NCI-H2171 treated with DMSO at 0.1 percent for 48 hours (cell line): ENCODE measurements around the gene SRGAP3.

Experiments
- DNase-seq: peaks from one replicate; lab custom pipeline; 2025; lab: John Stamatoyannopoulos, UW

The SRGAP3 gene

DNA sequence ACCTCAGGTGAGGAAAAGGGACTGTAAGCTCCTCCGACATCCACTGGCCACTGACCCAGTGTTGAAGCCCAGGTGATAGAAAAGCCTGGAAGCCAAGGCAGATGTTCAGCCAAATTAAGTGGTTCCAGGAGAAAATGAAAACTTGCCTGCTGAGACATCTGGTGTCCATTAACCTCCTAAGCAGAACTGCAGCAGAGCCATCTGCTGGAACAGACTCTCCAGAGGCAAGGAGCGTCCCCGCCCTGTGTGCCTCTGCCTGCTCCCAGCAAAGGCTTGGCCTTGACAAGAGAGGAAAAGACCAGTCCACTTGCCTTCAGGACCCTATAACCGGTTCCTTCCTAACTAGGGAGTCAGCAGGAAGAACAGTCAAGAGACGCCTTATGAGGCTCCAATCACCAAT is 48.2 kb downstream of the SRGAP3 start:
- peak; percentile 76 for DNase-seq

DNA sequence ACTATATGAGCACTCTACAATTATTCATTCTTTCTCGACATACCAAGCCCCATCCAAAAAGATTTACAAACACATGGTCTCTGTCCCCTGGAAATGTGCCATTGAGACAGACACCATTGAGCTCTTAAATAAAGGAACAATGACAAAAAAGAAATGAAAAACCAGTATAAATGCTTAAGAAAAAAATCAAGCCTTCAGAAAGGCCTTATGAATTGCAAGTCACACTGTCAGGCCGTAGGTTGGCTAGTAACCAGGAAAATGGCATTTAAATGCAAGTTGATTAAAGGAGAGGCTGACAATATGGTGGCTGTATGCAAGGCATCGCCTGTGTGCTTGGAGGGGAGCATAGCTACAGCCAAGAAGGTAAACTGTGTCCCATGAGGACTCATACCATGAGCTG is 49.7 kb downstream of the SRGAP3 start:
- no peak for DNase-seq

DNA sequence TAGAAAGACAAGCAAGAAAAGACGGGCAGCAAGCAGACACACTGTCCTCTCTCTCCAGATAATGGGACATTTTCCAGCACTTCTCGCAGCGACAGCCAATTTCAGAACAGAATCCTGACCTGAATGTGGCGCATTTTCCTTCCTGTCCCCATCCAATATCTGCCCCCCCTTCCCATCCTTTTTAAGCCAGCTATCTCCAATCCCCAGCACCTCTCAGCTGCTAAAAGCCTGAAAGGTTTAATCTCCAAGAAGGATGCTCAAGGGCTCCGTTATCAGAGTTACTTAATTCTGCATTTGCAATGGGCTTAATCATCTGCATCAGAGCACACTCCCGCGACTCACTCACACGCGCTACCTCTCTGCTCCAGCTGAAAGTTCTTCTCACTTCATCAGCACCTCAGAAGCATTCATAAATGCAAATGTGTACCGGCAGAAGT is 50.5 kb downstream of the SRGAP3 start:
- no peak for DNase-seq

DNA sequence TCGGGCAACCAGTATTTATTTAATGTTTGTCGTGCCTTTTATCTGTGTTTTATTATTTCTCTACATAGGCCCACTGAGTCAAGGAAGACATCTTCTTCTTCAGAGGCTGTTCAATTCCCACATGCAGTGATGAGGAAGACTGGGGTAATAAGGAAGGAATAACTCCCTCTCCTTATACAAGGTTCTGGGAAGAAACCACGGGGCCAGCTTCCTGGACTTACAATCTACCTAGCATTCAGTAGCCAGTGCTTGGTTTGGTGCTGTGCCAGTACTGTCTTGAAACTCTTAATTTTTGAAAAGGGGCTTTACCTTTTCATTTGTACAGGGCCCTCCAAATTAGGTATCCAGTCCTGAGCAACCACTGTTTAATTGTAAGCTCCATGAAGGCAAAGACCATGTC is 51.2 kb downstream of the SRGAP3 start:
- DNase-seq, result no peak

DNA sequence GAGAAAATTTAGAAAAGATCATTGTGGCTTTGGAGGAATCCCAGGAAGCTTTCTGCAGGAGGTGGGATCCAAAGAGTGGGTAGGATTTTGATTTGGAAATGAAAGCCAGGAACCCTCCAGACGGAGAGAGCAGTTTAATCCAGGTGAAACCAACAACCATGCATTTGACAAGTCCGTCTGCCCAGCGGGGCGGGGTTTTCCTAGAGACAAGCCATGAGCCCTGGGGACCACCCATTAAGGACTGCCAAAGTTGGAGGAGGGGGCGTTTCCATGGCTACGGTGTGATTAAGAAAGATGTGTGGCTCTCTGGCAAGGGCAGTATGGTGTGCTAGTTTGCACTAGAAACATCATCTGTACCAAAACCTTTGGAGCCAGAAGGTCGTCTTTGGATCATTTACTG is 53.4 kb downstream of the SRGAP3 start:
- DNase-seq, result peak; percentile 92

DNA sequence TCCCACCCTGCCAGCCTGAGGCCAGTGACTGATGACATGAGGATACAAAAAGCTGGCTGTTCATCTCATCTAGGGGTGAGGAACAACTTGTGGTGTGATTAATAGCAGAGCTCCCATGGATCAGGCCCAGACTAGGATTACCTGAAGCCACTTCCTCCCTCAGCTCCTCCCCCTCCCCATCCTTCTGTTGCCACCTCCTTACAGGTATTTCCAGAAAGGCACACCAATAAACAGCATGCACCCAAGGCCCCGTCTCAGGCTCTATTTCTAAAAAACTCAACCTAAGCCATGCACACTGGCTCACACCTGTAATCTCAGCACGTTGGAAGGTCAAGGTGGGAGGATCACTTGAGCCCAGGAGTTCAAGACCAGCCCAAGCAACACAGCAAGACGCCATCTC is 54.1 kb downstream of the SRGAP3 start:
- no peak for DNase-seq

DNA sequence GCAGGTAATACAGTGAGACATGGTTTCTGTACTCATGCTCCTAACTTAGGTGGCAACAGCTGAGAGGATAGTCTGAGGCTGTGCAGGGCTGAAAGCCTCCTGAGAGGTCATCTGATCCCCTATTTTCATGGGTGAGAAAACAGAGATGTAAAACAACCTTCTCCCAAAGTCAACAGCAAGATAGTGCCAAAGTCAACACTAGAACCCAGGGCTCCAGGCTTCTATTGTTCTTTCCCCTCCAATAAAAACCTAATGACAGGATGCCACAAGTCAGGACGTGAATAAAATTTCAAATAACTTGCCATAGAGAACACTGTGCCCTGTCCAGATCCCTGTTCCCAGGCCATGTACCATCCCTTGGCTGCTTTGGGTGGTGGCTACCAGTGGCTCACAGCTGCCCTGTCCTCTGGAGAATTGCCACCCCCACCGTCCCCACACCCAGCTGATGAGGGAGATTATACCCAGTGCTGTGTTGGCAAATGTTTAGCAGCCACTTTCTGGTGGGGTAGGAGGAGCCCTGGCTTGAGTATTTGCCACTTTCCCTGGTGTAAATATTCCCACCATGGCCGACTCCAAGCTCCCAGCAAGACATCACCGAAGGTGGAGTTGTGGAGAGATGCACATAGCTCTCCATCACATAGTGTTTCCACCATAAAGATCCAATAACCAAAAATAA is 54.8 kb downstream of the SRGAP3 start:
- peak; percentile 73 for DNase-seq

DNA sequence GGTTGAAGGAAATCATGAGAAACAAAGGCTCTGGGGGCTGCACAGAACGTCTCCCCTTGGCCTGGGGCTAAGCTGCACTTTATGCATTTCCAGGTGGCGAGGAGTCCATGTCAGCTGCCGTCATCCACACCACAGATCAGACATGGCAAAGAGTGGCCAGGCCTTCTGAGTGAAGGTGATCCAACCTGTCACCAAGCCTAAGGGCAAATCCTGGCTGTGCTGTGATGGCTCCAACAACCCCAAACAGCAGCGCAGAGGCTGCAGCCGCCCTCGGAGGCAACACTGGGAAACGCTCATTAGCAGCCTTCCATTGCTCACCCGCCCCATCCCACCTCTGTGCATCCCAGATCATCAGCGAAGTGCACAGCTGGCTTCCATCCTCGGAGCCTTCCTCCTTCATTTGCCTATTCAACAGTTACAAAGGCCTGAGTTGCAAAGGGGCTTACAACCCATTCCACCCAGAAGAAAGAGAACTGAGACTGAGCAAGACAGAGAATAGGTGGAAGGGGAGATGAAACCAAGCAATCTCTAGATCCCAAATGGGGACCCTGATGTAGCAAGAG is 55.7 kb downstream of the SRGAP3 start:
- DNase-seq, result no peak

DNA sequence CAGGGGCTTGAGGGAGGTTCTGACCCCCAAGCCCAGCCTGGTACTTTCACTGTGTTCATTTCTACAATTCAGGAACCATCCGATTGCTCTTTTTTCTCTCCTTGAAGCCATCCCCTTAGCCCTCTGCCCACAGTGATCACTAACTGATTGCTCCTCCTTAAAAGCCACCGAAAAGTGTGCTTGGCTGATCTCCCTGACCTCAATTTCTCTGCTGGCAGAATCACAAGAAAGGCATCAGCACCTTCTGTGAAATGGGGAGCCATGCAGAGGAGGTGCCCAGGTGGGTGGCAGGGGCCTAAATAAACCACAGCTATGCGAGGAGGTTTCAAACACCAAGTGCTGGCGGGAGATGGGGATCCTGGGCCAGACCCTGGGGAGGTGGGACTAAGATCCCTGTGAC is 56.2 kb downstream of the SRGAP3 start:
- no peak for DNase-seq

DNA sequence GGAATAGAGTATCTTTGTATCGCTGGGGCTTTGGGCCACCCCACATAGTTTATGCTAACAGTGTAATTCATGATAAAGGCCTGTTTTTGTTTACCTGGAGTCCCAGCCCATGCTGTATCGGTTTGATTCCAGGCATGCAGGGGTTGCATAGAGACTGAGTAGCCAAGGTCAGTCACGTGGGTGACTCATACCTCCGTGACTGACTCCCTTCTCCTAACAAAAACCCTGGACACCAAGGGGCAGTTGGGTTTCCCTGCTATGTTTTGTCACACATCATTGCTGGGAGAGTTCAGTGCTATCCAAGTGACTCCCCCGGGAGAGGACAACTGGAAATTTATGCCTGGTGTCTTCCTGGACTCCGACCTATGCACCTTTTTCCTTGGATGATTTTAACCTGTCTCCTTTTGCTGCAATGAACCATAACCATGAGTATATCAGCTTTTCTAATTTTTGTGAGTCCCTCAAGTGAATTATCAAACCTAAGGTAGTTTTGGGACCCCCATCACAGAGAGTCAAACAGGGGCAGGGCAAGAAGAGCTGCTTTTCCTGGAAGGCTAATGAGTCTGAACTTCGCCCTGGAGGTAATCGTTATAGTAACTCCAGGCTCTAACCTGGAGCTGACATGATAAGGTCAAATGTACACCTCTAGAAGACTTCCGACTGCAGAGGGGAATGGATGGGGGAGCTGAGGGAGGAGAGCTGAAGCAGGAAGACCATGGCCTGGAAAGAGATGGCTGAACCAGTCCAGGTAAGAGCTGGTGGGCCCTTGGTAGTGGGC is 57.0 kb downstream of the SRGAP3 start:
- DNase-seq, result no peak

DNA sequence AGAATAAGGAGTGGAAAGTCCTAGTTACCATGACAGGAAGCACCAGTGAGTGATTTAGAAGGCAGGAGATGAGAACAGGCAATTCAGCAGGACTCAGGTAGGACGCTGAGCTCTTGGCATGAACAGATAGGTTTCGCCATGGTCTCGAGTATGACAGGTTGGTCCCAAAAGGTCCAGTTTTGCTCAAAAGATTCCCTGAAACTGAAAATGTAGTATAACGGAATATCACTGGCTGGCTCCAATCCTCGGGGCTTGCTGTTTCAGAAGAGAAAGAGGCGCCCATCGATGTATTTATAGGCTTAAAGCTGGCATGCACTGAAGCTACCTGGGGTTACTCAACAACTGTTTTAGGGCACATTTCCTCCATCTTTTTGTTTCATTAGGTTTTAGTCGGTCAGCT is 59.2 kb downstream of the SRGAP3 start:
- DNase-seq, result no peak

DNA sequence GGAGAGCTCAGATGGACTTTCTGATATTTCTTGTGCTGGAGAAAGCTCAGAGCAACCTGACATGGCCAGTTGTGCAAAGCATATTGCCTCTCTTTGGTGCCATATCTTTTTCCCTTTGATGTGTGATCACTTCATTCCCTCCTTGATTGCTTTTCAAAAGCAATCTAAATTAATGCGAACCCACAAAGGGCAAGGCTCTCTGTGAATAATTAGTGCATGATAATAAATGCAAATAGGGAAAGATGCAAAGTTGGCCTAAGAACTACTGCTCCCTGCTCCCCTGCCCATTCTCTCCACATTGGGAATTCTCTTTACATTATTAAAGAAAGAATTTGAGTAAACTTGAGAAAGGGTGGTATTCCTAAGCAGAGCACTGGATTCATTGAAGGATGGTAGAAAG is 60.9 kb downstream of the SRGAP3 start:
- DNase-seq, result no peak

DNA sequence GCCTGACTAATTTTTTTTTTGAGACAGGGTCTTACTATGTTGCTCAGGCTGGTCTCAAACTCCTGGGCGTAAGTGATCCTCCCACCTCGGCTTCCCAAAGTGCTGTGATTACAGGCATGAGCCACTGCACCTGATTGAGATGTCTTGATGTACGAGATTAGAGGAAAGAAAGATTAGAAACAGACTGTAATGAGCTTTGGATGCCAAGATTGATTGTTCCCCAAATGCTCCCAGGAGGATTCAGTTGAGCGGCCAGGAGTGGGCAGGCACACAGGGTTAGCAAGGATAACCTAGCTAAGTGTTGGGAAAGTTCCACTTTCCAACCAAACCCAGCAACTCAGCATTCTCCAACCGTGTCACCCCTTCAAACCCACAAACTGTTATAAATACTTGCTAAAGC is 63.7 kb downstream of the SRGAP3 start:
- no peak for DNase-seq

DNA sequence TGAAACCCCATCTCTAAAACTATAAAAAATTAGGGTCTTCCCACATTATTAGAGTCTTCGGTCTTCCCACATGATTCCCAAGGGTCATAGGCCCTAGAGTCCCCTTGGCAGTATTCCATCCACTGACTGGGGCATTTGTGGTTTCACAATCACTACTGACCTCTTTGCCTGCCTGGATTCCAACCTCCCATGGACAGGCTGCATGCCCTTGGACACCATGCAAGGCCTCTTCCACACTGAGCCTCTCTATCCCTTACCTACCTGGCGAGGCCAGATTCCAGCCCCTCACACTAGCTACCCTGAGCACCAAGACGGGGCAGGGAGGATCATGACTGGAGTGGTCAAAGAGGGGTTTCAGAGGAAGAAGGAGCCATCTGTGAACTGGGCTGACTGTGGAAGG is 64.4 kb downstream of the SRGAP3 start:
- no peak for DNase-seq

DNA sequence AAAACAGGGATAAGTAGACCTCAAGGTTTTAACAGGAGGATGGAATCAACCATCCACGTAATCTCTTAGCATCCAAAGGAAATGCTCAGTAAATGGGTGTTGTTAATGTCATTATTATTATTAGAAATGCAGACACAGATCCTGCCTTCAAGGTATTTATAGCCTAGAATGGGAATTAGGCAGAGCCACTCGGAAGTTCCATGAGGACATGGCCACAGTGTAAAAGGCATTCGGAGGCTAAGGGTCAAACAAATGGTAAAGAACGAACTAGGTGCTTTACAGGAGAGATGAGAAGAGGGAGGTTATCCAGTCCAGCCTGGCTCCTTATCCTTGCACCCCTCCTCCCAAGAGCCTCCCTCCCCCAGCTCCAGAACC is 65.0 kb downstream of the SRGAP3 start:
- no peak for DNase-seq

DNA sequence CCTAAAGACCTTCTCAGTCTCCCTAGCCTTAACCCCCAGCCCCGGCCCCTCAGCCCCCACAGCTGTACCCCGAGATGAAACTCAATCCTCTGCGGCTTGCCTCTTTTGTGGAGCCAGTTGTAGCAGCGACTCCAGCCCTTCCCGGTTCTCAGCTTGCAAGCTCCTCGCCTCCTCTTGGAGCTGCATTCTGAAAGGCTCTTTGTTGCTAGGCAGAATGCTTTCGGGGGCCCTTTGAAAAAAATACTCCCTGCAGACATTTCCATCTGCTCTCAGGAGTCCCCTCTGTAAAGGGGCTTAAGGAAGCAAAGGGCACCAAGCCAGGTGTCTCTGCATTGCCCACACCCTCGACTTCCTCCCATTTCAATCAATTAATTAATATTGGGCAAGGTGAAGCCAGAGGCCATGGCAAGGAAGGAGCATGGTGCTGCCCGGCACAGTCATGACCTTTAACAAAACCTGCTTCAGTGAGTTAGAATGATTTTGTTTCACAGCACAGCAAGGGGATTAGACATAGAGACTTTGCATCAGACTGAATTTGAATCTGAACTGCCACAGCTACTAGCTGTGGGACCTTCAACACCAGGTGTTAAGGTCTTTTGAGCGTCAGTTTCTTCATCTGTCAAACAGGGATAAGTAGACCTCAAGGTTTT is 65.5 kb downstream of the SRGAP3 start:
- DNase-seq, result peak; percentile 81

DNA sequence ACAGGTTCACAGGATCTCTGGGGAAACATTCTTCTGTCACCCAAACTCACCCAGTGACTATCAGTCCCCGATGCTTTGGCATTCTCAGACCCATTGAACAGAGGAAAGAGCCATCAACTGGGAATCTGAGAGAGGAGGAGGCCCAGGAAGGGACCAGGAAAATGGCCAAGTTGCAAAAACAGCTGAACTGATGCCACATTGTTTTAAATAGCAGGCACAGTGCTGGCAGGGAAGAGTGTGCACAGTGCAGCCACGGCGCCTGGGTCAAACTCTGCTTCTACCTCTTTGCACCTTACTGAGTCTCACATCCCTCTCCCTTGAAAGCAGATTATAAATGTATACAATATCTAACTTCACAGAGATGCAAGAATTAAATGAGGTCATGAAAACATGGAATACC is 66.4 kb downstream of the SRGAP3 start:
- no peak for DNase-seq

DNA sequence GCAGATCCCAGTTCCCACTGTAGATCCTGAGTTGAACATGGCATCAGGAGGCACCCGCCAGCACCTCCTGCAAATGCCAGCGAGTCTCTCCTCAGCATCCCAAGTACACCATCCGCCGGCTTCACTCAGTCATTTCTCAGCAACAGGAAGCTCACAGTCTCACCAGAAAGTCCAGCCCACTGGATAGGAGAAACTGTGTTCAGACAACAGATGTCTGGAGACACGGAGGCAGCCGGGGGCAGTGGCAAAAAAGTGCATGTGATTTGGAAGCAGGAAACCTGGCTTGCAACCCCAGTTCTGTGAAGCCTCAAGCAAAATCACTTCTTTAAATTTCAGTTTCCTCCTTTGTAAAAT is 68.7 kb downstream of the SRGAP3 start:
- DNase-seq, result no peak

DNA sequence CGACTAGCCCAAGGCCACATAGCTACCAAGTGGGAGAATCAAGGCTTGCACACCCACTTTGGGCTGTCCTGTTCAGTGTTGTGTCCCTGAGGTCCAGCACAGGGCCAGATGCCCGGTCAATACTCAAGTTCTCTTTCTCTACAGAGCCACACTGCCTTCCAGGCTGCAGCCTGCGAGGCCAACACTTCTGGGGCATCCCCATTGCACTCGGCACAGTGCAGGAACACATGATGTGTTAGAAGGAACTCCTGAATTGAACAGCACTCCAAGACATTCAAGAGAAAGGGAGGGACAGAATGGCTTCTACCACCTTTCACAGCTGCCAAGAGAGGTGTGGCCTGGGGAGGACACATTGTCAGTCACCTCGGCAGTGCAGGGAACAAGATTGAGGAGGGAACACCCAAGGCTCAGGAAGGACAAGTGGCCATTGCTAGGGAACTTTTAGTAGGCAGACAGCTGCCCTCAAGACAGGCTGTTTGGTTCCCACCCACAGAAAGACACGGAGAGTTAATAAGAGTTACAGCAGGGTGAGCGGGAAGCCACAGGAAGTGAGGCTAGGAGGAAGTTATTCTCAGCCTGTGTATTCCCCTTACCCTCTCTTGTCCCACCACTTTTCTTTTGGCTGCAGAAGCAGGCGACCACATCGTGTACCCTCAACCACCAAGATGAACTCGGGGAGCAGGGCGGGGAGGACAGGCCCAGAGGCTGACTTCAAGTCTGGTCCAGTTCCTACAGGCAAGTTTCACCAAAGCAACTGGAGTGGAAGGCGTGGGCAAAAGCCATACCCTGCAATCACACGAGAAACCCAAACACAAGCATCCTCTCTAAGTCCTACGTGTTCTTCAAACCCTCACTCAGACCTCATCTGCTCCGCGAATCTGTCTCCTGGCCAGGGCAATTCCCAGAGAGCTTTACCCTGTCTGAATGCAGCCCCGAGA is 69.4 kb downstream of the SRGAP3 start:
- no peak for DNase-seq

DNA sequence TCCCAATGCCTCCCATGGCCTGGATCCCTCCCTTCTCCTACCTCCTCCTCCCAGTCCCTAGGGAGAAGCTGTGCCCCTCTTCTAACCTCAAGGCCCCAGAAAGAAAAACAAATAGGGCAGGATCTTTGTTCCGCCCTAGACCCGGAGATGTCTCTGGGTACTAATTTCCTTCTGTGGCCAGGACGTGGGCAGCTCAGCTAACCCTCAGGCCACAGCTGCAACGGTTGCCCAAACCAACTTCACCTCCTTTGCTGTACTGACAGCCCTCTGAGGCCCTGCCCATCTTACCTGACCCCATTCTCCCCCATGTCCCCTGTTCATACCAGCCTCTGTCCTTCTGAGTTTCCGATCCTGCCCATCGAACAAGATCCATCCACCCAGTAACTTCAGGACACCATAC is 70.7 kb downstream of the SRGAP3 start:
- no peak for DNase-seq

DNA sequence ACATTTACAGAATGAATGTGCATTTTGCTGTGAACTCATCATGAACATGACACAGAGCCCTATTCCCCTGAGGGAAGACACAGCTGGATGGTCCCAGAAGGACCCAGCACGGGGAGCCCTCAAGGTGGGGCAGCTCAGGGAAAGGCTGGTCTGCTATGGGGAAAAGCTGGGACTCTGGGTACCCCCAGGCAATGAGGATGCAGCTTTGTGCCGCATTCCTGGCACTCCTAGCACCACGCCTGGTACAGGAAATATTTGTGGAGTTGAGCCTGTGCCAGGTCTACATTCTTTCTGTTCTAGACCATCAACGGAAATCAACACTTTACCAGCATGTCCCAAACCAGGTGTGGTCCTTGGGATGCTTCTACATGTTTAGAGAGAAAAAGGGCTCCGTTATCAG is 74.0 kb downstream of the SRGAP3 start:
- DNase-seq, result no peak

DNA sequence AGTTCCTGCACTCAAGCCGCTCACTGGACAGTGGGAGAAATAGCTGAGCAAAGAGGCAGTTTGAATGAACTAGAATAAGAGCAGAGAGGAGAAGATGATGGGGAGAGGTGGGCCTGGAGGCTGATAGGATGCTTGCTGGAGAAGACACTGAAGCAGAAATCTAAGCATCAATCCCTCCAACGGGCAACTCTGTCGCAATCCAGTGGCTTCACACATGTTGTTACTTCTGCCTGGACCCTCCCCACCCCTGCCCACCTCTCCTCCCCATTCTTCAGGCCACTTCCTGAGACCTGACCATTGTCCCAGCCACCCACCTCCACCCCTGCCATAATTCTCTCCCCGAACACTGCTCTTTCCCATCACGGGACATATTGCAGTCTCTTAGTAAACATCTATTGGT is 76.0 kb downstream of the SRGAP3 start:
- DNase-seq, result no peak
